CD4-positive, alpha-beta T cell (primary cell): ENCODE results near the gene VHLL. TPM values are rescaled to one million over a fixed set of nuclear protein-coding genes. Genes with fewer than 3 reads are reported as not detected.
A peak's percentile ranks its signal among the peaks of the same experiment; 100 is the strongest.

ENCODE experiments used
- ATAC-seq: fragments of 200-7000 bp; cut with Tn5 transposase; one replicate; pipeline ENCODE4 v1.10.0; 2022; ENCODE audit warnings: mild to moderate bottlenecking; ENCODE audit not compliant: poor library complexity
- CTCF ChIA-PET: fragments of 350-600 bp; sonication (Branson Sonifier 250); formaldehyde crosslinking; loops from one replicate; lab custom pipeline; 2021; ENCODE audit warnings: antibody characterized with exemption, inconsistent platforms; lab: Charles Lee
- POLR2A ChIA-PET: fragments of 350-600 bp; sonication (Branson Sonifier 250); formaldehyde crosslinking; loops from one replicate; lab custom pipeline; 2021; ENCODE audit warnings: antibody characterized with exemption, inconsistent platforms; lab: Charles Lee
- DNase-seq, 14 experiments: peaks; one replicate each; pipeline ENCODE4 v3.0.0-alpha.2; 2013 to 2020; ENCODE audit warnings: mixed read lengths in 2 of 14
- H3K27ac ChIP-seq, 2 donors: one replicate each; pipeline versions ENCODE4 v1.5.1 to v1.7.0; 2013; ENCODE audit warnings: low read length in 2 of 2, low read depth in 1 of 2, mild to moderate bottlenecking in 1 of 2
- H3K27me3 ChIP-seq, 2 experiments: 1 replicate in 1 of 2; 2 replicates in 1 of 2; pipeline versions ENCODE4 v1.6.1 to v1.7.0; 2013; ENCODE audit warnings: low read length in 2 of 2, control low read depth in 1 of 2, mild to moderate bottlenecking in 1 of 2, moderate library complexity in 1 of 2; ENCODE audit not compliant: insufficient read depth in 2 of 2, control insufficient read depth in 1 of 2
- H3K36me3 ChIP-seq: one replicate; pipeline ENCODE4 v1.6.1; 2013; ENCODE audit warnings: low read length, control low read depth; ENCODE audit not compliant: insufficient read depth
- H3K4me1 ChIP-seq: one replicate; pipeline ENCODE4 v1.6.1; 2013; ENCODE audit warnings: low read length, control low read depth; ENCODE audit not compliant: insufficient read depth
- H3K4me3 ChIP-seq: one replicate; pipeline ENCODE4 v1.5.1; 2013; ENCODE audit warnings: mild to moderate bottlenecking, low read length, moderate library complexity
- H3K9me3 ChIP-seq, 2 experiments: 1 replicate in 1 of 2; 2 replicates in 1 of 2; pipeline versions ENCODE4 v1.6.1 to v1.7.0; 2013; ENCODE audit warnings: low read length in 2 of 2, mild to moderate bottlenecking in 2 of 2, control low read depth in 1 of 2, moderate library complexity in 1 of 2; ENCODE audit not compliant: control insufficient read depth in 1 of 2, insufficient read depth in 1 of 2
- H3K27ac Mint-ChIP-seq: one replicate; pipeline ENCODE4 v1.8.0; 2020; ENCODE audit warnings: mixed read lengths
- H3K27me3 Mint-ChIP-seq: one replicate; pipeline ENCODE4 v1.8.0; 2021; ENCODE audit warnings: mixed read lengths
- H3K36me3 Mint-ChIP-seq: one replicate; pipeline ENCODE4 v1.8.0; 2021; ENCODE audit warnings: low read depth, mixed read lengths
- H3K4me1 Mint-ChIP-seq: one replicate; pipeline ENCODE4 v1.8.0; 2021; ENCODE audit warnings: low read depth, mixed read lengths
- H3K4me3 Mint-ChIP-seq: one replicate; pipeline ENCODE4 v1.8.0; 2020; ENCODE audit warnings: mild to moderate bottlenecking, mixed read lengths
- H3K9me3 Mint-ChIP-seq: one replicate; pipeline ENCODE4 v1.8.0; 2020; ENCODE audit warnings: mixed read lengths
- intact Hi-C, 2 experiments: fragments of 100-400 bp; cut with DNase I in 1 of 2; cut with micrococcal nuclease in 1 of 2; formaldehyde crosslinking; loops; one replicate each; pipeline versions ENCODE4 v1.15.1 to v1.9.0; 2023 to 2025; cut with DNase I, micrococcal nuclease
- total RNA-seq, 174 experiments: library from RNA in 2 of 174; stranded (reverse) in 2 of 174; gene quantifications; one replicate each; pipeline ENCODE4 v1.2.3 and lab custom pipeline; 2021 to 2026
- TF ChIP-seq, protein P1 (sequence below): fragments of 200-600 bp; IDR thresholded peaks from one replicate; pipeline ENCODE4 v1.8.0; 2022; ENCODE audit warnings: antibody characterized with exemption, mild to moderate bottlenecking

VHLL gene
- total RNA-seq, 2 experiments from 2014 or later, result not detected

DNA sequence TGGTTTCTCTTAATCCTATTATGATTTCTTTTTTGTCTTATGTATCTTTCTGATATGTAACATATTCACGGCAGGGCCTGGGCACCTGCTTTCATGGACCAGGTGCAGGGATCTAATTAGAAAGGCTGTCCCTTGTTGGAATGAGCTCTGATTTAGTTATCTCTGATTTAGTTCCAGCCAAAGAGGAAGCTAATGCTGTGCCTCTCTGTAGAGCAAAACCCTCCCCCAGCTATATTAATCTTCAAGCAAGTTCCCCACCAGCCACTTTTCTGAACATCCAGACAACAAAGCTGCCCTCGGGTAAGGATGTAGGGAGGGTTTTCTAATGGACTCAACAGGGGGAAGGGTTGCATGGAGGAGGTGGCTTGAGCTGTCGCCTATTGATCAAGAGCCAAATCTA, 45.3 kb upstream of the VHLL start:
- Histone ChIP-seq H3K9me3 (no peaks in the 10 kb centered on the region), H3K36me3 (no peaks in the 10 kb centered on the region), H3K4me1 (no peaks in the 10 kb centered on the region), H3K27ac (no peak overlapping the region), H3K4me3 (no peak overlapping the region), H3K27me3 (no peaks in the 10 kb centered on the region)
- ChIA-PET POLR2A (no interaction called here), CTCF (no interaction called here)
- DNase-seq (no peak), ATAC-seq (no peak)
- TF ChIP-seq, protein P1, sequence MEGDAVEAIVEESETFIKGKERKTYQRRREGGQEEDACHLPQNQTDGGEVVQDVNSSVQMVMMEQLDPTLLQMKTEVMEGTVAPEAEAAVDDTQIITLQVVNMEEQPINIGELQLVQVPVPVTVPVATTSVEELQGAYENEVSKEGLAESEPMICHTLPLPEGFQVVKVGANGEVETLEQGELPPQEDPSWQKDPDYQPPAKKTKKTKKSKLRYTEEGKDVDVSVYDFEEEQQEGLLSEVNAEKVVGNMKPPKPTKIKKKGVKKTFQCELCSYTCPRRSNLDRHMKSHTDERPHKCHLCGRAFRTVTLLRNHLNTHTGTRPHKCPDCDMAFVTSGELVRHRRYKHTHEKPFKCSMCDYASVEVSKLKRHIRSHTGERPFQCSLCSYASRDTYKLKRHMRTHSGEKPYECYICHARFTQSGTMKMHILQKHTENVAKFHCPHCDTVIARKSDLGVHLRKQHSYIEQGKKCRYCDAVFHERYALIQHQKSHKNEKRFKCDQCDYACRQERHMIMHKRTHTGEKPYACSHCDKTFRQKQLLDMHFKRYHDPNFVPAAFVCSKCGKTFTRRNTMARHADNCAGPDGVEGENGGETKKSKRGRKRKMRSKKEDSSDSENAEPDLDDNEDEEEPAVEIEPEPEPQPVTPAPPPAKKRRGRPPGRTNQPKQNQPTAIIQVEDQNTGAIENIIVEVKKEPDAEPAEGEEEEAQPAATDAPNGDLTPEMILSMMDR, result no peak
- intact Hi-C loops, result no loop called here
- H3K9me3 Mint-ChIP-seq, result no peaks in the 10 kb centered on the region
- no peaks in the 10 kb centered on the region for H3K4me1 Mint-ChIP-seq
- no peaks in the 10 kb centered on the region for H3K36me3 Mint-ChIP-seq
- no peak overlapping the region for H3K27ac Mint-ChIP-seq
- no peaks in the 10 kb centered on the region for H3K27me3 Mint-ChIP-seq
- no peak overlapping the region for H3K4me3 Mint-ChIP-seq

DNA sequence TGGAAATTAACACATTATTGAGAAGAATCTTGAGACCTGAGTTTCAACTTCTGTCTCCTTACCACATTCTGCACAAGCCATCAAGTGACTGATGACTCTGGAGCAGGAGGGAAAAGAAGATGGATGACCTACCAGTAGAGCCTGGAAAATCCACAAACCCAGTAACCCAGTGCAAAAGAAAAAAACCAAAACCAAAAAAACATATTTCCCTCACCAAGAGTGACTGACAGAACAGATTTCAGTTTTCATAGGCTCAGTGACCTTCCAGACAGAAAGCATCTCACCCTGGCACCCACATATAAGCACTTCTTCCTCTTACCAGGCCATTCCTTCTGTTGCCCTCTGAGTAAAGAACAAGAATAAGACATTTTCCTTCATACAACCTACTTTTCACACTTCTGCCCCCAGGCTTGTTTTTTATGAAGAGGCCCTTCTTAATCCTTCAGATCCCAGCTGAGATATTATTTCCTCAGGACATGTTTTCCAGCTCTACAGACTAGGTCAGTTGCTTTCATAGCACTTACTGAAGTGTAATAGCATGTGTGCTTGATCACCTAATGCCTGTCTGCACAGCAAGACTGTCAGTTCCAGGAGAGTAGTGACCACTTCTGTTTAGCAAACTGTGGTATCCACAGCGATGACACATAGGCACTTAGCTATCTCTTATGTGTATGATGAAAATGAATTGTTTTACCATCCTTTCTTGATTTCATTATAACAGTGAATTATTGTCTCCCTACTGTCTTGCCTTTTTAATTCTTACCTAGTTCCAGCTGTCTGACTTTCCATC, 43.3 kb upstream of the VHLL start:
- Histone ChIP-seq H3K4me1 (peaks cover 10% of the 10 kb centered on the region), H3K9me3 (no peaks in the 10 kb centered on the region), H3K4me3 (no peak overlapping the region), H3K27ac (no peak overlapping the region), H3K27me3 (no peaks in the 10 kb centered on the region), H3K36me3 (no peaks in the 10 kb centered on the region)
- CTCF ChIA-PET, result no interaction called here
- no peak overlapping the region for H3K27ac Mint-ChIP-seq
- no peaks in the 10 kb centered on the region for H3K27me3 Mint-ChIP-seq
- peaks cover 12% of the 10 kb centered on the region for H3K4me1 Mint-ChIP-seq
- TF ChIP-seq, protein P1, result no peak
- DNase-seq, result no peak
- intact Hi-C loops, result no loop called here
- no peaks in the 10 kb centered on the region for H3K9me3 Mint-ChIP-seq
- POLR2A ChIA-PET, result no interaction called here
- peak overlapping the region; percentile 23 for H3K4me3 Mint-ChIP-seq
- no peak for ATAC-seq
- H3K36me3 Mint-ChIP-seq, result peaks cover 12% of the 10 kb centered on the region

DNA sequence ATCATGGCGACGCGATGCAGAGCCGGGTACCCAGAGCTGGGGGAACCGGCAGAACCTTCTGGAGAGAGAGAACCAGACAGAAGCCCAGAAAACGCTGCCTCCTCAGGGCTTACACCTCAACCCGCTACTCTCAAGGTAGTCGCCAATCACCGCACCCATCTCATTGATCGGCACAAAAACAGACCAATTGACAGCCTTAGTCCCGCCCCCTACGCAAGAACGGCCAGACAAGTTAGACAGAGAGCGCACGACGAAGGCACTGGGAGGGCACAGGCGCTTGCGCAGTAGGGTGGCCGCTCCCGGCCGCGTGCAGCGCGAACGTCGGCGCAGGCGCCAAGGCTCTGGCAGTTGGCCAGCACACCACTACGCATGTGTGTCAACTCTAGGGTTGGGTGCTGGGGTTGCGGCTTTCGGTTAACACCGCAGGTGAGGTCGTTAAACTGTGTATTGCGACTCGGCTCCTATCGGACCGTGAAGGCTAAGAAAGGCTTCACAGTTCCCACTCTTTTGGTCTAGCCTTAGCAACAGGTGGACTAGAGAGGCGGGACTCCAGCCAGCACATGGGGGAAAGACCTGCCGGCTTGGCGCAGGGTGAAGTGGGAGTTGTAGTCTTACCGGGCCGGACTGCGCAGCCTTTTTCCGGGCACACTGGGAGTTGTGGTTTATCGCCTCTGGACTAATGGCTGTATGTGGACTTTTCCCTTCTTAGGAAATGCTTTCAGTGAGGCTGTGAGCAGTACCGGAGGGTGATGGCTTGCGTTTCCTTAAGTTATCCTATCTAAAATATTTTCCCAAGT, 39.3 kb upstream of the VHLL start, which contains the start of the genes CCT3 and TSACC:
TSS of gene CCT3 (minus strand) at position 113 of the 797 bp plus-strand sequence. CDS start at position 5, 108 bp downstream.
TSS of gene TSACC (plus strand) at position 347 of the 797 bp plus-strand sequence. CDS start 1,232 bp downstream, outside the sequence.
- peak within 1 kb of the TSS; percentile 88 for H3K27ac Mint-ChIP-seq
- peak within 1 kb of the TSS; percentile 79 to 96 for H3K27ac ChIP-seq
- H3K4me3 Mint-ChIP-seq, result peak within 1 kb of the TSS; percentile 87
- no peaks in the 10 kb centered on the region for H3K27me3 Mint-ChIP-seq
- peaks cover 23% of the 10 kb centered on the region for H3K4me1 ChIP-seq
- no peaks in the 10 kb centered on the region for H3K9me3 Mint-ChIP-seq
- DNase-seq (peak; percentile 98 to 100 (median 99)), ATAC-seq (peak; percentile 95)
- TF ChIP-seq, protein P1, result no peak
- ChIA-PET CTCF (interaction anchor here (1.6 kb wide), 1 partner anchor 367 kb away, joined by 3 read pairs; the partner anchor contains the start of gene CRABP2), POLR2A (interaction anchor here (1.0 to 2.0 kb wide), 4 partner anchors 55 to 162 kb away, joined by 3 to 17 read pairs (median 4); partner anchors contain the start of genes MEF2D, PMF1, SMG5 and TMEM79)
- peaks cover 44% of the 10 kb centered on the region for H3K36me3 Mint-ChIP-seq
- peak within 1 kb of the TSS; percentile 84 for H3K4me3 ChIP-seq
- H3K36me3 ChIP-seq, result peaks cover 25% of the 10 kb centered on the region
- H3K27me3 ChIP-seq, result no peaks in the 10 kb centered on the region
- intact Hi-C loops, result loop anchor here in 1 of 2 experiments (1.0 to 5.0 kb wide), 3 partner anchors 56 to 146 kb away; partner anchors contain the start of genes PMF1, SLC25A44 and SMG5
- H3K4me1 Mint-ChIP-seq, result peaks cover 41% of the 10 kb centered on the region
- H3K9me3 ChIP-seq, result no peaks in the 10 kb centered on the region
